ENCODE data around the gene CYP24A1.

- TF ChIP-seq CTCF (IDR thresholded peaks at IDR 0.05) (no peak), POLR2A (IDR thresholded peaks at IDR 0.05) (no peak)
Observed at GRCh38 chr20:54195483-54196472, 22.0 kb upstream of the CYP24A1 start.

Measured in esophagus squamous epithelium (tissue), 4 donors.